Anterior cingulate cortex (tissue), 58 donors: ENCODE measurements around the gene UBE2F.
A peak's percentile ranks its signal among the peaks of the same experiment; 100 is the strongest.

Experiments used
- DNase-seq, 58 donors: peaks; one replicate each; lab custom pipeline; 2025; lab: John Stamatoyannopoulos, UW

Gene UBE2F

GRCh38 chr2:237966565-237967462 is at the start of gene UBE2F:
UBE2F (plus strand) TSS chr2:237967014; CDS start chr2:237973108, 6,094 bp downstream.
- DNase-seq: peak; percentile 65 to 98 (median 95)

GRCh38 chr2:237917696-237918374 is 49.0 kb upstream of the UBE2F start:
- no peak for DNase-seq

DNA sequence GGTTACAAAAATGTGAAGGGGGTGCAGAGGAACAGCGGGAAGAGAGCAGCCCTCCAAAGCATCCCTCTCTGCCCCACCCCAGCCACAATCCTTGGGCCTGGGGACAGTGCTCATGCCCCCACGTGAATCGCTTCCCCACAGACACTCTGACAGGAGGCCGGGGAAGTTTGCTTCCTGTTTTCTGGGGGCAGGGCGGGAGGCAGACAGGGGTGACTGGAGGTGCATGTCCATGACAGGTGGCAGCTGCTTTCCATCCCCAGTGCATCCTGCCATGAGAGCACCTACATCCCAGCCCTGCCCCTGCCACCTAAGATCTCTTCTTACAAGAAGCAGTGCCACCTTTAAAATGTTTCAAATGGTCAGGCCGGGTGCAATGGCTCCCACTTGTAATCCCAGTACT is 47.2 kb upstream of the UBE2F start:
- peak in 2 of 58 donors; percentile 9 to 19 for DNase-seq

- DNase-seq: no peak
Observed at GRCh38 chr2:237920673-237921072, 46.1 kb upstream of the UBE2F start.

DNA sequence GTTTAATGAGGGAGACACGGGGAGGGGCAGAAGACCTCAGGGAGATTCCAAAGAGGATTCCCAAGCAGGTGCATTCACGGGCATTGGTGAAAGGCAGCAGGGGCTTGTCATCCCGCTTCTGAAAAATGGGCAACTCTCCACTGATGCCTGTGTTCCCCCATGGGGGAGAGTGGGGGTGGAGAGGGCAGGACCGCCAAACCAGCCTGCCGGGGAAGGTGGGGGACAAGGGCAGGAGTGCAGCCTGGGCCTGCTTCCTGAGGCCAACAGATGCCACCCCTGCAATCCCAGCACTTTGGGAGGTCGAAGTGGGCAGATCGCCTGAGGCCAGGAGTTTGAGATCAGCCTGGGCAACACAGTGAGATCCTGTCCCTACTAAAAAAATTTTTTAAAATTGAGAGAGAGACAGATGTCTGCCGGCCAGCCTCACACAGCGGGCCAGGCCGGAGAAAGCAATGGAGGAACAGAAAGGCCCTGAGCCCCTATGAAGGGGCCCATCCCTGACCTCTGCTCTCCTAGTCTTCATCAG is 44.8 kb upstream of the UBE2F start:
- no peak for DNase-seq

DNA sequence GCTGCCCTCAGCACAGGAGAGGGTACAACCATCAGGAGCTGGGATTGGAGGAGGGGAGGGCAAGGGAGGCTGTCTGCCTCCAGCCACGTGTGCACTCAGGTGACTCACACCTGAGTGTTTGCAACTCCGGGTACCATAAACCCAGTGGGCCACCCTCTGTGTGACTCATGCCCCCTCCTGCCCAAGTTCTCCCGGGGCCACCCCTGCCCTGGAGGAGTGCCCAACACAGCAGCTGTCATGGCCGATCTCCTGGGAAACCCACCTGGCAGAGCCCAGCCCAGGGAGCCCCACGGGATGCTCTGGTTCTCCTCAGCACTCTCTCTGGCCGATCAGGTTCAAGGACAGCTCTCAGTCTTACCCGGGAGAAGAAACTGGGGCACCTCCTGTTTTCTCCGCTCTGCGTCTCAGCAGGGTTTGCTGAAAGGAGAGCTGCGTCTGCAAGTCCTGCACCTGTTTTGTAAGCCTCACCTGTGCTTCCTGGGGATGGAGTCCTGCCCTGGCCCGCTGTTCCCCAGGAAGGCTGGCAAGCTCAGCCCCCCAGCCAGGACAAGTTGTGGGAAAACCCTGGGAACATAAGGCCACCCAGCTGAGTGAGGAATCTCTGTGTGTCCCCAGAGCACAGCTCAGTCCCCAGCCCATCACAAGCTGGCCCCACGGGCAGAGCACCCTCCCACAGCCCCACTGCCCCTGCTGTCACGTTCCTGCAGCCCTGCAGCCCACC is 44.0 kb upstream of the UBE2F start:
- DNase-seq: no peak

- peak in 10 of 58 donors; percentile 11 to 36 (median 25) for DNase-seq
Observed at GRCh38 chr2:237923481-237924163, 43.2 kb upstream of the UBE2F start.

- no peak for DNase-seq
Observed at GRCh38 chr2:237924164-237924534, 42.7 kb upstream of the UBE2F start.

- DNase-seq: peak in 2 of 58 donors; percentile 9 to 18
Observed at GRCh38 chr2:237927135-237927534, 39.7 kb upstream of the UBE2F start.

DNA sequence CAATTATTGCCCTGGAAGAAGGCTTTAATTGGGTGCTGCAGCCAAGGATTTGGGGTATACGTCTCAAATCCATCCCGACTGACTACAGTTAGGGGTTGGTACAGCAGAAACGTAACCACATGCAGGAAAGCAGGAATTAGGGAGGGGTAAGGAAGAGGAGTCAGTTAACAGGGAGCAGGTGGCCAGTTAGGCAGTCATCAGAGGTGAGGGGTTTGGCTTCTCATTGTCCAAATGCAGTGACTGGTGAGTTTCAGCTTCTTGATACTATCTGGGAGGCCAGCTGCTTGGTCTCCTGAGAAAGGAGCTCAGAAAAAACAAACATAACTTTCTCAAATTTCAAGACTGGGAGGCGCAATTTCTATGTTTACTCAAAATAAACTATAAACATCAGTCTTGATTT is 38.8 kb upstream of the UBE2F start:
- DNase-seq: no peak

- no peak for DNase-seq
Observed at GRCh38 chr2:237929979-237930378, 36.8 kb upstream of the UBE2F start.

- peak in 9 of 58 donors; percentile 8 to 60 (median 23) for DNase-seq
Observed at GRCh38 chr2:237931205-237931721, 35.6 kb upstream of the UBE2F start.

DNA sequence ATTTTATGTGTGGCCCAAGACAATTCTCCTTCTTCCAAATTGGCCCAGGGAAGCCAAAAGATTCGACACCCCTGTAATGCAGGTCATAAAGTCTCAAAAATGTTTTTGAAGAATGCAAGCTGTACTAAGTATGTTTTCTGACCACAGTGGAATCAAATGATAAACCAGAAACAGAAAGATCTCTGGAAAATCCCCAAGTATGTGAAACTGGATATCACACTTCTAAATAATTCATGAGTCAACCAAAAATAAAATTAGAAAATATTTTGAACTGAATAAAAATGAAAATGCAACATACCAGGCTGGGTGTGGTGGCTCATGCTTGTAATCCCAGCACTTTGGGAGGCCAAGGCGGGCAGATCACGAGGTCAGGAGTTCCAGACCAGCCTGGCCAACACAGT is 34.1 kb upstream of the UBE2F start:
- DNase-seq: no peak

DNA sequence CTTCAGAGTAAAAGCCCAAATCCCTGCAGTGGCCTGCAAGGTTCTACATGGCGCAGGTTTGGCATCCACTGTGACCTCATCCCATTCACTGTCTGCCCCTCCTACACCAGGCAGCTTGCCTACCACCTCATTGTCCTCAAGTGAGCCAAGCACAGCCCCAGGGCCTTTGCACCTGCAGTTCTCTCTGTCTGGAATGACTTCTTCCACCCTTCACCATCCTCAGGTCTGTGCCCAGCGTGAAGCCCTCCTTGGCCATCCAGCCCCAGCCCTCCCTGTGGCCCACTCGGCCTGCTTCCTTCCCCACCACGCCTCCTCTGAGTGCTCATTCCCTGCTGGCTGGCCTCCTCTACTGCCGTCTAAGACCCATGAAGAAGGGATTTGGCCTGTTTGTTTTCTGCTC is 32.6 kb upstream of the UBE2F start:
- no peak for DNase-seq

DNA sequence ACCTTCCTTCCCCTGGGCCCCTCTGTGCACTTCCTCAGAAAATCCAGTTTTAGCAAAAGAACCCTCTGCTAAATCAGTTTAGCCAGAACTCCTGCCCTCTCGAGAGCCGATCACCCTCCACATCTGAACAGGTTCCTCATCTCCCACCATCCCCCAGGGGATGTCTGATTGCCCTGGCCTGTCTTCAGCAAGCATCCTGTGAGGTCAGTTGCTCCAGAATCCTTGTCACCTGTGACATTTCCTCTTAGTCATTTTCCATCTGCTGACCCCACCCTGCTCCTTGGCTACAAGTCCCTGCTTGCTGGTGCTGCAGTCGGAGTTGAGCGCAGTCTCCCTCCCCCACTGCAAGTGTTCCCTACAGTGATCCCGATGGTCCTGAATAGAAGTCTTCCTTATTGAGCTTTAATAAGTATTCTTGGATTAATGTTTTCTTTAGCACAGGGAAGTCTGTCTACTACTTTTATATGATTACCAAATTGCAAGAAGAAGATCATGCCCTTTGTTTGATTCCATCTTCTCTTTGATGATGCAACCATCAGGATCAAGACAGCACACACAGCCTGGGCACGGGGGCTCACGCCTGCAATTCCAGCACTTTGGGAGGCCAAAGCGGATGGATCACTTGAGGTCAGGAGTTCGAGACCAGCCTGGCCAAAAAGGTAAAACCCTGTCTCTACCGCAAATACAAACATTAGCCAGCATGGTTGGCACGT is 30.9 kb upstream of the UBE2F start:
- DNase-seq: no peak

DNA sequence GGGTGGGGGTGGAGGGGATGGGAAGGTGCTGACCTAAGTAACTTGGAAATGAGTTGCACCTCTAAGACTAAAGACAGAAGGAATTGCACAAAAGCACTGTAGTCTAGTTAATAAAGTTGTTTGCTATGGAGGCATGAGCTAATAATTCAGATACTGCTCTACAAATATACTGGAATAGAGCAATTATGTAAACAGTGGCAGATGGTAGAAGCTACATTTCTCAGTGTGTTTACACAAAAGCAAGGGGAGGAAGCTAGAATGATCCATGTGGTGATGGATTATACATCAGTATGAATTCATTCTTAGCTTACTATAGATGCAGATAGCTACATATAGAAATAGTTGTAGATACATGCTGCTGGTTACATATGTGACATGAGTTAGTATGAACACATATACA is 27.6 kb upstream of the UBE2F start:
- DNase-seq: no peak

DNA sequence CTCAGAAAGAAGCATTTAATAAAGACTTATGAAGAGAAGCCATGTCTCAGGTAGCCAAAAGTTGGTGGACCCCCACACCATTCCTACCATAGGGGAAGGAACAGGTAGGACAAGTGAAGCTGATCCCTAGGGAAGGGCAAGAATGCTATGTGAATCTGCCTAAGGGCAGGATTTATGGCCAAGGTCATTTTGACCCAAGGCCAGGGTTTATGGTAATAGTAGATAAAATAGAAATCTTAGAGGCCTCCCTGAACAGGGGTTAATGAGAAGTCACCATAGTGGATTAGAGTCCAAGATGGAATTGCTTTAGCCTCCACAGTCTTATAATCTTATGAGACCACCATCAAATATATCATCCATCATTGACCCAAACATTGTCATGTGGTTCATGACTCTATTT is 26.0 kb upstream of the UBE2F start:
- DNase-seq: no peak

DNA sequence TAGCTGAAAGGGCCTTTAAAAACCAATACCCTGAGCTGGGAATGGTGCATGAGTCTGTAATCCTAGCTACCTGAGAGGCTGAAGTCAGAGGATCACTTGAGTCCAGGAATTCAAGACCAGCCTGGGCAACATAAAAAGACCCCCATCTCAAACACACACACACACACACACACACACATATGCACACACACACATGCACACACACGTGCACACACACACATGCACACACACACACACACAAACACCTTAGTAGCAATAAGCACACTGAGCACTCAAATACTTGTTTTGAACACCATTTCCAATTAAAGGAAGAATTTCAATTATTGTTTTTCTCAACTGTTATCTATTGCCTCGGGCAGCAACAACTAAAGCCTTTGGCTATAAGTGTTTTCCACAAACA is 25.6 kb upstream of the UBE2F start:
- DNase-seq: no peak

GRCh38 chr2:237942513-237942899 is 24.3 kb upstream of the UBE2F start:
- DNase-seq: no peak
